HCT116 (cell line): ENCODE results near the gene RBM26.

Experiments used
- CEBPB ChIP-seq: IDR thresholded peaks from 2 replicates; pipeline ENCODE4 v1.6.1; 2012; ENCODE audit warnings: low read depth
- CTCF ChIP-seq, 3 experiments: fragments of 200-600 bp in 1 of 3; sonication (generic) in 1 of 3; IDR thresholded peaks in 2 of 3; conservative IDR thresholded peaks in 1 of 3; 2 replicates each; pipeline ENCODE4 v1.5.1; 2012 to 2017; ENCODE audit warnings: low read depth in 2 of 3, low read length in 2 of 3, antibody characterized with exemption in 1 of 3, borderline replicate concordance in 1 of 3, control low read depth in 1 of 3, mild to moderate bottlenecking in 1 of 3, mixed read lengths in 1 of 3, mixed run types in 1 of 3, moderate library complexity in 1 of 3; ENCODE audit not compliant: insufficient read depth in 1 of 3
- EGR1 ChIP-seq: IDR thresholded peaks from 2 replicates; pipeline ENCODE4 v1.6.1; 2012; ENCODE audit warnings: low read depth
- EZH2 ChIP-seq: fragments of 200-600 bp; sonication (generic); IDR thresholded peaks from 2 replicates; pipeline ENCODE4 v1.6.1; 2017; ENCODE audit warnings: antibody characterized with exemption, mixed run types
- EZH2phosphoT487 ChIP-seq: fragments of 200-600 bp; IDR thresholded peaks from 2 replicates; pipeline ENCODE4 v1.6.1; 2018; ENCODE audit warnings: antibody characterized with exemption, borderline replicate concordance
- JUND ChIP-seq: IDR thresholded peaks from 2 replicates; pipeline ENCODE4 v1.6.1; 2012
- POLR2A ChIP-seq: IDR thresholded peaks from 2 replicates; pipeline ENCODE4 v1.7.0; 2011; ENCODE audit warnings: borderline replicate concordance; ENCODE audit not compliant: insufficient read depth, insufficient read length; ENCODE audit errors: extremely low read depth
- RAD21 ChIP-seq: IDR thresholded peaks from 2 replicates; pipeline ENCODE4 v1.6.1; 2012; ENCODE audit warnings: low read depth, mild to moderate bottlenecking
- REST ChIP-seq: IDR thresholded peaks from 2 replicates; pipeline ENCODE4 v1.6.1; 2012; ENCODE audit warnings: low read depth

GRCh38 chr13:79349011-79349410, 57.0 kb downstream of the RBM26 start:
- TF ChIP-seq POLR2A (no peak), CEBPB (no peak), EZH2phosphoT487 (no peak), CTCF (IDR thresholded peaks at IDR 0.05 in 2 of 3, conservative IDR thresholded peaks at IDR 0.05 in 1 of 3; ENCODE audit: borderline replicate concordance in 1 of 3, insufficient read depth in 1 of 3, low read depth in 2 of 3, low read length in 2 of 3) (no peak), EGR1 (no peak), RAD21 (no peak), REST (no peak), JUND (no peak), EZH2 (no peak)
